ENCODE data around the gene ZDHHC8.

- TF ChIP-seq, protein P1, sequence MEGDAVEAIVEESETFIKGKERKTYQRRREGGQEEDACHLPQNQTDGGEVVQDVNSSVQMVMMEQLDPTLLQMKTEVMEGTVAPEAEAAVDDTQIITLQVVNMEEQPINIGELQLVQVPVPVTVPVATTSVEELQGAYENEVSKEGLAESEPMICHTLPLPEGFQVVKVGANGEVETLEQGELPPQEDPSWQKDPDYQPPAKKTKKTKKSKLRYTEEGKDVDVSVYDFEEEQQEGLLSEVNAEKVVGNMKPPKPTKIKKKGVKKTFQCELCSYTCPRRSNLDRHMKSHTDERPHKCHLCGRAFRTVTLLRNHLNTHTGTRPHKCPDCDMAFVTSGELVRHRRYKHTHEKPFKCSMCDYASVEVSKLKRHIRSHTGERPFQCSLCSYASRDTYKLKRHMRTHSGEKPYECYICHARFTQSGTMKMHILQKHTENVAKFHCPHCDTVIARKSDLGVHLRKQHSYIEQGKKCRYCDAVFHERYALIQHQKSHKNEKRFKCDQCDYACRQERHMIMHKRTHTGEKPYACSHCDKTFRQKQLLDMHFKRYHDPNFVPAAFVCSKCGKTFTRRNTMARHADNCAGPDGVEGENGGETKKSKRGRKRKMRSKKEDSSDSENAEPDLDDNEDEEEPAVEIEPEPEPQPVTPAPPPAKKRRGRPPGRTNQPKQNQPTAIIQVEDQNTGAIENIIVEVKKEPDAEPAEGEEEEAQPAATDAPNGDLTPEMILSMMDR (IDR thresholded peaks at IDR 0.05; ENCODE audit: poor library complexity): no peak
- TF ChIP-seq EZH2 (IDR thresholded peaks at IDR 0.05; ENCODE audit: borderline replicate concordance) (no peak), EZH2phosphoT487 (IDR thresholded peaks at IDR 0.05; ENCODE audit: low read depth, severe bottlenecking, unreplicated experiment) (no peak)
Observed at GRCh38 chr22:20114506-20115475, 16.8 kb upstream of the ZDHHC8 start.

Measured in hepatocyte (in vitro differentiated cells).